ENCODE results near the gene TBC1D17.

Gene TBC1D17

GRCh38 chr19:49904136-49904535 lies 26.6 kb downstream of the TBC1D17 start:
- no peak for TF ChIP-seq CTCF (IDR thresholded peaks at IDR 0.05; ENCODE audit: extremely low read depth, insufficient read depth, missing control alignments)
- no peak for DNase-seq (ENCODE audit: low spot score)
- in situ Hi-C loops (cut with MboI; ENCODE audit: low pct_unique_long_range_greater_than_20kb, low sequenced_read_pairs, unreplicated experiment): no loop called here

- in situ Hi-C loops (cut with MboI; ENCODE audit: low pct_unique_long_range_greater_than_20kb, low sequenced_read_pairs, unreplicated experiment): no loop called here
Measured at GRCh38 chr19:49906879-49907564, 29.5 kb downstream of the TBC1D17 start.

GRCh38 chr19:49907745-49908446 lies 30.4 kb downstream of the TBC1D17 start:
- in situ Hi-C loops (cut with MboI; ENCODE audit: low pct_unique_long_range_greater_than_20kb, low sequenced_read_pairs, unreplicated experiment): no loop called here
- peak; percentile 52 for DNase-seq (ENCODE audit: low spot score)
- no peak for TF ChIP-seq CTCF (IDR thresholded peaks at IDR 0.05; ENCODE audit: extremely low read depth, insufficient read depth, missing control alignments)

More at GRCh38 chr19:49906879-49907564, 29.5 kb downstream of the TBC1D17 start:
- no peak for TF ChIP-seq CTCF (IDR thresholded peaks at IDR 0.05; ENCODE audit: extremely low read depth, insufficient read depth, missing control alignments)
- no peak for DNase-seq (ENCODE audit: low spot score)

GRCh38 chr19:49908480-49909420 lies 31.2 kb downstream of the TBC1D17 start:
- in situ Hi-C loops (cut with MboI; ENCODE audit: low pct_unique_long_range_greater_than_20kb, low sequenced_read_pairs, unreplicated experiment): no loop called here
- TF ChIP-seq CTCF (IDR thresholded peaks at IDR 0.05; ENCODE audit: extremely low read depth, insufficient read depth, missing control alignments): no peak
- DNase-seq (ENCODE audit: low spot score): no peak

- in situ Hi-C loops (cut with MboI; ENCODE audit: low pct_unique_long_range_greater_than_20kb, low sequenced_read_pairs, unreplicated experiment): no loop called here
- DNase-seq (ENCODE audit: low spot score): no peak
- no peak for TF ChIP-seq CTCF (IDR thresholded peaks at IDR 0.05; ENCODE audit: extremely low read depth, insufficient read depth, missing control alignments)
Measured at GRCh38 chr19:49910179-49910578, 32.7 kb downstream of the TBC1D17 start.

GRCh38 chr19:49911381-49912145 lies 34.1 kb downstream of the TBC1D17 start:
- DNase-seq (ENCODE audit: low spot score): peak; percentile 86
- no peak for TF ChIP-seq CTCF (IDR thresholded peaks at IDR 0.05; ENCODE audit: extremely low read depth, insufficient read depth, missing control alignments)
- in situ Hi-C loops (cut with MboI; ENCODE audit: low pct_unique_long_range_greater_than_20kb, low sequenced_read_pairs, unreplicated experiment): no loop called here
